HL-60 (cell line): Measurements from ENCODE around the gene TARDBP.

ENCODE experiments used
- DNase-seq, 2 experiments: peaks; one replicate each; pipeline ENCODE4 v3.0.0-alpha.2; 2010 to 2020; ENCODE audit warnings: low read depth in 1 of 2, low spot score in 1 of 2
- H3K27ac ChIP-seq: fragments of 250-450 bp; sonication (Bioruptor Pico); replicated peaks from 2 replicates; pipeline ENCODE4 v1.5.1; 2020; ENCODE audit warnings: mild to moderate bottlenecking, moderate library complexity
- H3K27me3 ChIP-seq: fragments of 250-450 bp; sonication (Bioruptor Pico); 2 replicates; pipeline ENCODE4 v1.5.1; 2021; ENCODE audit warnings: mild to moderate bottlenecking, moderate library complexity; ENCODE audit not compliant: insufficient read depth, poor library complexity, severe bottlenecking
- H3K4me3 ChIP-seq: replicated peaks from 2 replicates; pipeline ENCODE4 v1.5.1; 2011; ENCODE audit warnings: mild to moderate bottlenecking, control low read depth, low read length; ENCODE audit not compliant: insufficient read depth
- GABPA ChIP-seq: IDR thresholded peaks from 2 replicates; pipeline ENCODE4 v1.6.1; 2012; ENCODE audit warnings: low read depth
- POLR2AphosphoS5 ChIP-seq: IDR thresholded peaks from 2 replicates; pipeline ENCODE4 v1.6.1; 2012; ENCODE audit warnings: low read depth
- REST ChIP-seq: IDR thresholded peaks from 2 replicates; pipeline ENCODE4 v1.6.1; 2012; ENCODE audit warnings: low read depth; ENCODE audit not compliant: insufficient replicate concordance
- SPI1 ChIP-seq: IDR thresholded peaks from 2 replicates; pipeline ENCODE4 v1.6.1; 2012; ENCODE audit warnings: low read depth, mild to moderate bottlenecking, borderline replicate concordance
- TF ChIP-seq, protein P1 (sequence below): IDR thresholded peaks from one replicate; pipeline ENCODE4 v1.5.1; 2011; ENCODE audit warnings: low read length, control low read depth, inconsistent platforms; ENCODE audit not compliant: insufficient read depth

Gene TARDBP

GRCh38 chr1:10973552-10973951 is 38.9 kb upstream of the TARDBP start:
- no peaks in the 10 kb centered on the region for H3K27me3 ChIP-seq
- H3K4me3 ChIP-seq = no peak overlapping the region
- no peak for DNase-seq
- TF ChIP-seq, protein P1, sequence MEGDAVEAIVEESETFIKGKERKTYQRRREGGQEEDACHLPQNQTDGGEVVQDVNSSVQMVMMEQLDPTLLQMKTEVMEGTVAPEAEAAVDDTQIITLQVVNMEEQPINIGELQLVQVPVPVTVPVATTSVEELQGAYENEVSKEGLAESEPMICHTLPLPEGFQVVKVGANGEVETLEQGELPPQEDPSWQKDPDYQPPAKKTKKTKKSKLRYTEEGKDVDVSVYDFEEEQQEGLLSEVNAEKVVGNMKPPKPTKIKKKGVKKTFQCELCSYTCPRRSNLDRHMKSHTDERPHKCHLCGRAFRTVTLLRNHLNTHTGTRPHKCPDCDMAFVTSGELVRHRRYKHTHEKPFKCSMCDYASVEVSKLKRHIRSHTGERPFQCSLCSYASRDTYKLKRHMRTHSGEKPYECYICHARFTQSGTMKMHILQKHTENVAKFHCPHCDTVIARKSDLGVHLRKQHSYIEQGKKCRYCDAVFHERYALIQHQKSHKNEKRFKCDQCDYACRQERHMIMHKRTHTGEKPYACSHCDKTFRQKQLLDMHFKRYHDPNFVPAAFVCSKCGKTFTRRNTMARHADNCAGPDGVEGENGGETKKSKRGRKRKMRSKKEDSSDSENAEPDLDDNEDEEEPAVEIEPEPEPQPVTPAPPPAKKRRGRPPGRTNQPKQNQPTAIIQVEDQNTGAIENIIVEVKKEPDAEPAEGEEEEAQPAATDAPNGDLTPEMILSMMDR = no peak
- TF ChIP-seq GABPA (no peak), POLR2AphosphoS5 (no peak), REST (no peak), SPI1 (no peak)
- H3K27ac ChIP-seq = no peak overlapping the region

DNA sequence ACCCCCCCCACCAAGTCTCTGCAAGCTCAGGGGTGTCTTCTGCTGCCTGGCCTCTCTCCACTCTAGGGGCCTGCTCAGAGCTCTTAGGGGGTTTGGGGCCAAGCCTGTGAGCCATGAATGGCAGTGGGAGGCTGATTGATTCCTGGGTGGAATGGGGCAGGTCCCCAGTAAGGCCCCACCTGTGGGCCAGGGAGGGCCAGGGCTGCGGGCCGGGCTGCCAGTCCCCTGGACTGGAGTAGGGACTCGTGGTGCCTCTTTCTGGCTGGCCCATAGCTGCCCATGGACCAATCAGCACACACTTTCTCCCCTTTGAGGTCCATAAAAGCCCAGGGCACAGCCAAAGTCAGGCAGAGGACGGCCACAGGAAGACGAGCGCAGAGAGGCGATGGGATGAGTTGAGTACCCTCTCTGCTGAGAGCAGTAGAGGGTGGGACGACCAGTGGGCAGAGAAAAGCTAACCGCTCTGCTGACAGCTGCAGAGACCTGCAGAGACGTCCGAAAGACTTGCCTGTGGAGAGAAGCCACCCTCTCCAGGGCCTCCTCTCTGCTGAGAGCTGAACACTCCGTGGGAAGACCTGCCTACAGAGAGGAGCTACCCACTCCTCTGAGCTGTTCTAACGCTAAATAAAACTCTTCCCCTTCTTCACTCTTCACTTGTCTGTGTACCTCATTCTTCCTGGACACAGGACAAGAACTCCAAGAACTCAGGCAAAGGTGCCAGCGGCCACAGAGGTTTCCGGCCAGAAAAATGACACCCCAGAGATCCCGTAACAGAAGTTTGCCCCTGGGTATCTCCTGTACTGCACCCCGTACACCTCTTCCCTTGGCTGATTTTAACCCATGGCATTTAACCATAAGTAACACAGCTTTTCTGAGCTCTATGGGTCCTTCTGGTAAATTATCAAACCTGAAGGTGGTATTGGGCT is 38.2 kb upstream of the TARDBP start:
- DNase-seq = no peak
- no peaks in the 10 kb centered on the region for H3K27me3 ChIP-seq
- TF ChIP-seq GABPA (no peak), POLR2AphosphoS5 (no peak), REST (no peak), SPI1 (no peak)
- TF ChIP-seq, protein P1 = no peak
- H3K27ac ChIP-seq = no peak overlapping the region
- H3K4me3 ChIP-seq = no peak overlapping the region

DNA sequence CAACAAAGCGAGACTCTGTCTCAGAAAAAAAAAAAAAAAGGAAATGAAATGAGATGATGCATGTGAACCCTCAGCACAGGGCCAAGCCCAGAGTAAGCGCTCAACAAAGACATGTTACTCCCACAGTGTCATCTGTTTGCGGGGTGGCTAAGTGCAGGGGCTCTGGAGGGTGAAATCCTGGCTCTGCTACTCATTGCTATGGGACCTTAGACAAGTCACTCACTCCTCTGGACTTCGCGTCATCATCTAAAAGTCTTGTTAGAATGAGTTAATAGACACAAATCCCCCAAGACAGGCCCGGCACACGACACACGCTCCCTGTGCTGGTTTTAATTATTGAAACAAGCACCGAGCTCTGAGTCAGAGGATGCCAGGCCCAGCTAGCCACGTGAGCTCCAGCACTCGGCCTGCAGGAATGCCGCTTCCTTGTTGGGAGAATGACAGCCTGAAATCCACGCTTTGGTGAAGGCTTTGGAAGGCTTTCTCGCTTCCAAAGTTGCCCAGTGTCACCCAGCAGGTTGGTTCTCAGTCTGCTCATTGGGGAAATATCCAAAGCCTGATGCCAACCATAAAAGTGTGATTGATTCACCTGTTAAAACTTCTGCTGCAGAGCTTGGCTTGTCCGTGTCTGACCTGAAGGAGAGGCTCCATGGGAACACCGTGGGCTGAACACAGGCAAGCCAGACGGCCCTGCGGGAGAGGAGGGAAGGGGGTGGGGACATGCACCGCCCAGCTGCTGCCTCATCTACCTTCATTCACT is 36.7 kb upstream of the TARDBP start:
- Histone ChIP-seq H3K27me3 (no peaks in the 10 kb centered on the region), H3K4me3 (no peak overlapping the region), H3K27ac (no peak overlapping the region)
- no peak for DNase-seq
- TF ChIP-seq POLR2AphosphoS5 (no peak), GABPA (no peak), REST (no peak), SPI1 (no peak)
- TF ChIP-seq, protein P1 = no peak
